22Rv1 (cell line): ENCODE results near the gene PI4K2B.
"Not testable (repeated sequence)": the region's sequence is repeated elsewhere in the genome, so short reads cannot be mapped to it uniquely, and the experiment has no call there.

ENCODE experiments used
- H3K27ac ChIP-seq: fragments of 450-650 bp; 2 replicates; pipeline ENCODE4 v1.5.1; 2017
- CTCF ChIP-seq: fragments of 450-650 bp; IDR thresholded peaks from 2 replicates; pipeline ENCODE4 v1.5.1; 2017; ENCODE audit warnings: mild to moderate bottlenecking
- ZFX ChIP-seq: fragments of 450-650 bp; IDR thresholded peaks from 2 replicates; pipeline ENCODE4 v1.6.1; 2017; ENCODE audit warnings: antibody characterized with exemption, borderline replicate concordance

Gene PI4K2B

GRCh38 chr4:25246680-25247611 lies 13.1 kb downstream of the PI4K2B start:
- TF ChIP-seq ZFX: no peak
- no peak for TF ChIP-seq CTCF
- no peak overlapping the region for H3K27ac ChIP-seq

- H3K27ac ChIP-seq: not testable (repeated sequence)
Observed at GRCh38 chr4:25248875-25249274, 15.0 kb downstream of the PI4K2B start.

- H3K27ac ChIP-seq: not testable (repeated sequence)
Observed at GRCh38 chr4:25249494-25249893, 15.7 kb downstream of the PI4K2B start.

GRCh38 chr4:25252230-25253070 lies 18.6 kb downstream of the PI4K2B start:
- H3K27ac ChIP-seq: no peak overlapping the region
- TF ChIP-seq ZFX: no peak
- no peak for TF ChIP-seq CTCF

- H3K27ac ChIP-seq: no peak overlapping the region
- TF ChIP-seq CTCF (no peak), ZFX (no peak)
Observed at GRCh38 chr4:25253071-25253445, 19.2 kb downstream of the PI4K2B start.

GRCh38 chr4:25253786-25254185 lies 20.0 kb downstream of the PI4K2B start:
- H3K27ac ChIP-seq: not testable (repeated sequence)

GRCh38 chr4:25258980-25259578 lies 25.2 kb downstream of the PI4K2B start:
- no peak overlapping the region for H3K27ac ChIP-seq
- TF ChIP-seq CTCF (no peak), ZFX (no peak)

- no peak overlapping the region for H3K27ac ChIP-seq
Observed at GRCh38 chr4:25271866-25272265, 38.0 kb downstream of the PI4K2B start.

More at GRCh38 chr4:25271866-25272265, 38.0 kb downstream of the PI4K2B start:
- TF ChIP-seq CTCF (no peak), ZFX (no peak)
